ENCODE data around the gene MCHR2.

MCHR2 gene

DNA sequence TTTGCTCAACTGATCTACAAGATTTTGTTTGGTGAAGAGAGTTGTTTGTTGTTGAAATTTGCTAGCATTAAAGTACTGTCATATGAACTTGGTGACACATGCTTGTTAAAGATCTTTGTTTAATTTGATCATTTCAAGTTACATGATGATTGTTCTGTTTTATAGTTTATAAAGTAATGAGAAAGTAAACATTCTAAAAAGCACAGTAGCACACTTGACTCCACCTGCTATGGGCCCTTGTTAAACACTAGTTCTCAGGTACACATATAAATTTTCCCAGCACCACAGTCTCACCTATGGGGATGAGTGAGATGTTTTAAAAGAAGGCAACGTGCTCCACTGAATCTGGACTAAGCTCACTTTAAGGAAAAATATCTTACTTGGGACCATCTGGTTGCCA lies 14.1 kb downstream of the MCHR2 start:
- no peaks in the 10 kb centered on the region for H3K27me3 ChIP-seq (ENCODE audit: control insufficient read depth in 1 of 2, insufficient read depth in 1 of 2, low read length in 2 of 2)
- no peak overlapping the region for H3K14ac ChIP-seq (ENCODE audit: low read length in 2 of 2)
- H3K9ac ChIP-seq (ENCODE audit: low read length) = no peak overlapping the region
- H3K18ac ChIP-seq (ENCODE audit: low read depth in 1 of 2, low read length in 2 of 2) = no peak overlapping the region
- H2BK5ac ChIP-seq (ENCODE audit: low read depth, low read length, poor library complexity, severe bottlenecking) = no peak overlapping the region
- H3K23ac ChIP-seq (ENCODE audit: low read length in 2 of 2) = no peak overlapping the region
- H2BK12ac ChIP-seq (ENCODE audit: low read length in 2 of 2) = no peak overlapping the region
- WGBS = 69% methylated on average over 1 of the region's 1 CpG
- H3K27ac ChIP-seq (ENCODE audit: low read length, poor library complexity, severe bottlenecking) = no peak overlapping the region
- no peak overlapping the region for H3K4me3 ChIP-seq (ENCODE audit: insufficient read depth in 1 of 2, low read depth in 1 of 2, low read length in 2 of 2)
- H3K9me3 ChIP-seq (ENCODE audit: control insufficient read depth, low read length) = no peaks in the 10 kb centered on the region
- no peaks in the 10 kb centered on the region for H3K36me3 ChIP-seq (ENCODE audit: control insufficient read depth in 1 of 2, insufficient read depth in 2 of 2, low read depth in 1 of 2, low read length in 2 of 2)
- no peak overlapping the region for H4K8ac ChIP-seq (ENCODE audit: low read length)
- H2BK15ac ChIP-seq (ENCODE audit: low read depth, poor library complexity, severe bottlenecking) = no peak overlapping the region
- no peak overlapping the region for H4K91ac ChIP-seq (ENCODE audit: low read length)
- DNase-seq = no peak
- H3K4ac ChIP-seq (ENCODE audit: low read depth in 1 of 2, low read length in 2 of 2) = no peak overlapping the region
- H3K79me1 ChIP-seq (replicated peaks; ENCODE audit: low read length, poor library complexity, severe bottlenecking) = no peaks in the 10 kb centered on the region
- no peaks in the 10 kb centered on the region for H3K4me1 ChIP-seq (ENCODE audit: control insufficient read depth, insufficient read depth, low read depth, low read length)
- no peak overlapping the region for H3K4me2 ChIP-seq (ENCODE audit: low read length, poor library complexity, severe bottlenecking)
- no peak overlapping the region for H2AK5ac ChIP-seq (ENCODE audit: low read length, severe bottlenecking)
- no peak overlapping the region for H2AFZ ChIP-seq (ENCODE audit: low read depth, low read length)
- H2BK120ac ChIP-seq (ENCODE audit: low read depth, low read length) = no peak overlapping the region

DNA sequence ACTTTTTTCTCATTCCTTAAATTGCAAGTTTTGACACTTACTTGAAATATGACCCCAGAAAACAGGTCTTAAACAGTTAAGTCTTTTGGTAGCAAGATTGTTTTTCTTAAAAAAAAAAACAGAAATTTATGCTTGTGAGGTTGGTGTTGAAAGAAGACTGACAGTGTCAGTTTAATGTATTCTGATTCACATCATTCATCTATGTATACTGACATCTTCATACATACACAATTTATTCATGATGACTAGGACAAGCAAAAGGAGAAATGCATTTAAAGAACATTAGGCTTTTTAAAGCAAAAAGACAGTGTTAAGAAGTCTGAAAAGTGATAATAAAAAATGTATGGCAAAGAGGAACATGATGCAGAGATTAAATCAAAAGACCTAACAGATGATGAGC lies 27.0 kb downstream of the MCHR2 start:
- Histone ChIP-seq H2BK15ac (ENCODE audit: low read depth, poor library complexity, severe bottlenecking) (no peak overlapping the region), H2BK5ac (ENCODE audit: low read depth, low read length, poor library complexity, severe bottlenecking) (no peak overlapping the region), H3K9ac (ENCODE audit: low read length) (no peak overlapping the region), H3K27ac (ENCODE audit: low read length, poor library complexity, severe bottlenecking) (no peak overlapping the region), H3K18ac (ENCODE audit: low read depth in 1 of 2, low read length in 2 of 2) (no peak overlapping the region), H3K14ac (ENCODE audit: low read length in 2 of 2) (no peak overlapping the region), H3K4me1 (ENCODE audit: control insufficient read depth, insufficient read depth, low read depth, low read length) (no peaks in the 10 kb centered on the region), H3K23ac (ENCODE audit: low read length in 2 of 2) (no peak overlapping the region), H2AK5ac (ENCODE audit: low read length, severe bottlenecking) (no peak overlapping the region), H3K79me1 (replicated peaks; ENCODE audit: low read length, poor library complexity, severe bottlenecking) (no peaks in the 10 kb centered on the region), H2BK12ac (ENCODE audit: low read length in 2 of 2) (no peak overlapping the region), H3K9me3 (ENCODE audit: control insufficient read depth, low read length) (peaks cover under 1% of the 10 kb centered on the region), H2BK120ac (ENCODE audit: low read depth, low read length) (no peak overlapping the region), H4K8ac (ENCODE audit: low read length) (no peak overlapping the region), H3K27me3 (ENCODE audit: control insufficient read depth in 1 of 2, insufficient read depth in 1 of 2, low read length in 2 of 2) (no peaks in the 10 kb centered on the region), H2AFZ (ENCODE audit: low read depth, low read length) (no peak overlapping the region), H3K4me3 (ENCODE audit: insufficient read depth in 1 of 2, low read depth in 1 of 2, low read length in 2 of 2) (no peak overlapping the region), H3K36me3 (ENCODE audit: control insufficient read depth in 1 of 2, insufficient read depth in 2 of 2, low read depth in 1 of 2, low read length in 2 of 2) (no peaks in the 10 kb centered on the region), H3K4ac (ENCODE audit: low read depth in 1 of 2, low read length in 2 of 2) (no peak overlapping the region), H4K91ac (ENCODE audit: low read length) (no peak overlapping the region), H3K4me2 (ENCODE audit: low read length, poor library complexity, severe bottlenecking) (no peak overlapping the region)
- DNase-seq = no peak

DNA sequence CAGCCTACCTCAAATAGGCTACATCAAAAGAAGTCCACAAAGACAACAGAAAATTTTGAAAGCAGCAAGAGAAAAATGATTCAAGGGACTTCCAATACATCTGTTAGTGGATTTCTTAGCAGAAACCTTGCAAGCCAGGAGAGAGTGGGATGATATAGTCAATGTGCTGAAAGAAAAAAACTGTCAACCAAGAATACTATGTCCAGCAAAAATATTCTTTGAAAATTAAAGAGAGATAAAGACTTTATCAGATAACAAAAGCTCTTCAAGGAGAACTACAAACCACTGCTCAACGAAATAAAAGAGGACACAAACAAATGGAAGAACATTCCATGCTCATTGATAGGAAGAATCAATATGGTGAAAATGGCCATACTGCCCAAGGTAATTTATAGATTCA lies 34.0 kb downstream of the MCHR2 start:
- H3K9ac ChIP-seq (ENCODE audit: low read length) = no peak overlapping the region
- no CpG with 5 or more reads among the region's 1 CpG for WGBS
- H4K8ac ChIP-seq (ENCODE audit: low read length) = no peak overlapping the region
- no peak overlapping the region for H3K27ac ChIP-seq (ENCODE audit: low read length, poor library complexity, severe bottlenecking)
- H3K4ac ChIP-seq (ENCODE audit: low read depth in 1 of 2, low read length in 2 of 2) = no peak overlapping the region
- H2BK120ac ChIP-seq (ENCODE audit: low read depth, low read length) = no peak overlapping the region
- no peak overlapping the region for H2AK5ac ChIP-seq (ENCODE audit: low read length, severe bottlenecking)
- H4K91ac ChIP-seq (ENCODE audit: low read length) = no peak overlapping the region
- no peaks in the 10 kb centered on the region for H3K27me3 ChIP-seq (ENCODE audit: control insufficient read depth in 1 of 2, insufficient read depth in 1 of 2, low read length in 2 of 2)
- H3K36me3 ChIP-seq (ENCODE audit: control insufficient read depth in 1 of 2, insufficient read depth in 2 of 2, low read depth in 1 of 2, low read length in 2 of 2) = no peaks in the 10 kb centered on the region
- no peak for DNase-seq
- no peak overlapping the region for H3K23ac ChIP-seq (ENCODE audit: low read length in 2 of 2)
- H2BK5ac ChIP-seq (ENCODE audit: low read depth, low read length, poor library complexity, severe bottlenecking) = no peak overlapping the region
- H2AFZ ChIP-seq (ENCODE audit: low read depth, low read length) = no peak overlapping the region
- H2BK12ac ChIP-seq (ENCODE audit: low read length in 2 of 2) = no peak overlapping the region
- H3K4me2 ChIP-seq (ENCODE audit: low read length, poor library complexity, severe bottlenecking) = no peak overlapping the region
- no peak overlapping the region for H2BK15ac ChIP-seq (ENCODE audit: low read depth, poor library complexity, severe bottlenecking)
- H3K4me1 ChIP-seq (ENCODE audit: control insufficient read depth, insufficient read depth, low read depth, low read length) = no peaks in the 10 kb centered on the region
- H3K4me3 ChIP-seq (ENCODE audit: insufficient read depth in 1 of 2, low read depth in 1 of 2, low read length in 2 of 2) = no peak overlapping the region
- H3K18ac ChIP-seq (ENCODE audit: low read depth in 1 of 2, low read length in 2 of 2) = no peak overlapping the region
- H3K14ac ChIP-seq (ENCODE audit: low read length in 2 of 2) = no peak overlapping the region
- H3K9me3 ChIP-seq (ENCODE audit: control insufficient read depth, low read length) = peaks cover 14% of the 10 kb centered on the region
- no peaks in the 10 kb centered on the region for H3K79me1 ChIP-seq (replicated peaks; ENCODE audit: low read length, poor library complexity, severe bottlenecking)

DNA sequence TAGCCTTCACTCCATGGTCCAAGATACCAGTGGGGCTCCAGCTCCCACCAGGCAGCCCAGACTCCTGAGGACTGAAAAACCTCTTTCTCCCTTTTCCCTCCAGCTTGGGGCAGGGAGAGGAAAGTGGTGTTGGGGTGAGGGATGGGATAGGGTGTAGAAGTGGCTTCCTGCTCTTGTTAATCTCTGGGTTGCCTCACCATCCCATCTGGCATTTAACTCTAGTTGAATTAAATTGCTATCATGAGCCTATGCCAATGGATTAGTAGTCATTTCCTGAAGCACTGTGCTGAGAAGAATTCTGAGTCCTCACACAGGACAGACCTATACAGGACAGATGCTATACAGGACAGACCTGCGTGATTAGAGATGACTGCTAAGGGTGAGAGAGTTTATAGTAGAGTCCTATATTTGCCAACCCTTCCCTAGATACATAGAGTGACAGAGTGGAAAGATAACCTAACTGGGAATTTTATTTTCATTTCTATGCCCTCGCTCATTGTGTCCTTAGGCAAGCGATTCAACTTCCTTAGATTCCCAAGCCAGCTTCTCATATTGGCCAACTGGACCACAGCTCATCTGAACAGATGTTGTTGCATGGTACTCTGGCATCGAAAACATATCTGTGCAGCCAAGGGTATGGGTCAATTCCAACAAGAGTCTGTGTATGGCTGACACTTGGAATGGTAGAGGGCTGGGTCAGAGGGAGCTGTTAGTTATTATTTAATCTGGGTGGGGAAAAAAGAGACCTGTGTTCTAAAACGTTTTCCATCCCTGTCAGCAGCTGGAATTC lies 42.8 kb downstream of the MCHR2 start:
- Histone ChIP-seq H3K4me2 (ENCODE audit: low read length, poor library complexity, severe bottlenecking) (no peak overlapping the region), H3K23ac (ENCODE audit: low read length in 2 of 2) (no peak overlapping the region), H2BK5ac (ENCODE audit: low read depth, low read length, poor library complexity, severe bottlenecking) (no peak overlapping the region), H2BK12ac (ENCODE audit: low read length in 2 of 2) (no peak overlapping the region), H2AFZ (ENCODE audit: low read depth, low read length) (no peak overlapping the region), H4K8ac (ENCODE audit: low read length) (no peak overlapping the region), H2BK120ac (ENCODE audit: low read depth, low read length) (no peak overlapping the region), H3K4me3 (ENCODE audit: insufficient read depth in 1 of 2, low read depth in 1 of 2, low read length in 2 of 2) (no peak overlapping the region), H3K4ac (ENCODE audit: low read depth in 1 of 2, low read length in 2 of 2) (no peak overlapping the region), H3K18ac (ENCODE audit: low read depth in 1 of 2, low read length in 2 of 2) (no peak overlapping the region), H3K36me3 (ENCODE audit: control insufficient read depth in 1 of 2, insufficient read depth in 2 of 2, low read depth in 1 of 2, low read length in 2 of 2) (no peaks in the 10 kb centered on the region), H3K14ac (ENCODE audit: low read length in 2 of 2) (no peak overlapping the region), H3K4me1 (ENCODE audit: control insufficient read depth, insufficient read depth, low read depth, low read length) (no peaks in the 10 kb centered on the region), H2AK5ac (ENCODE audit: low read length, severe bottlenecking) (no peak overlapping the region), H2BK15ac (ENCODE audit: low read depth, poor library complexity, severe bottlenecking) (no peak overlapping the region), H3K79me1 (replicated peaks; ENCODE audit: low read length, poor library complexity, severe bottlenecking) (no peaks in the 10 kb centered on the region), H3K27me3 (ENCODE audit: control insufficient read depth in 1 of 2, insufficient read depth in 1 of 2, low read length in 2 of 2) (no peaks in the 10 kb centered on the region), H3K9me3 (ENCODE audit: control insufficient read depth, low read length) (no peaks in the 10 kb centered on the region), H3K9ac (ENCODE audit: low read length) (no peak overlapping the region), H3K27ac (ENCODE audit: low read length, poor library complexity, severe bottlenecking) (no peak overlapping the region), H4K91ac (ENCODE audit: low read length) (no peak overlapping the region)
- 78% methylated on average over 4 of the region's 5 CpGs for WGBS
- DNase-seq = no peak
